Cerebellar nuclear complex (tissue), 1 donor: ENCODE measurements around the gene GOLPH3.

Experiments
- DNase-seq, 2 experiments: peaks; one replicate each; lab custom pipeline; 2025; lab: John Stamatoyannopoulos, UW

GOLPH3 gene

GRCh38 chr5:32170303-32171151 is 3.6 kb downstream of the GOLPH3 start:
- no peak for DNase-seq

- no peak for DNase-seq
Observed at GRCh38 chr5:32168460-32169033, 5.6 kb downstream of the GOLPH3 start.

GRCh38 chr5:32165597-32165996 is 8.5 kb downstream of the GOLPH3 start:
- no peak for DNase-seq

GRCh38 chr5:32163785-32164184 is 10.3 kb downstream of the GOLPH3 start:
- DNase-seq = no peak

GRCh38 chr5:32163053-32163452 is 11.1 kb downstream of the GOLPH3 start:
- no peak for DNase-seq

GRCh38 chr5:32160228-32160627 is 13.9 kb downstream of the GOLPH3 start:
- no peak for DNase-seq

GRCh38 chr5:32159328-32160072 is 14.6 kb downstream of the GOLPH3 start:
- DNase-seq = no peak

- no peak for DNase-seq
Observed at GRCh38 chr5:32158679-32158975, 15.5 kb downstream of the GOLPH3 start.

- DNase-seq = no peak
Observed at GRCh38 chr5:32157078-32157477, 17.0 kb downstream of the GOLPH3 start.

GRCh38 chr5:32156635-32157034 is 17.5 kb downstream of the GOLPH3 start:
- DNase-seq = no peak

GRCh38 chr5:32155211-32155610 is 18.9 kb downstream of the GOLPH3 start:
- no peak for DNase-seq

GRCh38 chr5:32153723-32154122 is 20.4 kb downstream of the GOLPH3 start:
- no peak for DNase-seq

- no peak for DNase-seq
Observed at GRCh38 chr5:32151198-32151597, 22.9 kb downstream of the GOLPH3 start.

GRCh38 chr5:32150366-32150765 is 23.8 kb downstream of the GOLPH3 start:
- DNase-seq = no peak

- no peak for DNase-seq
Observed at GRCh38 chr5:32147959-32148358, 26.2 kb downstream of the GOLPH3 start.

- no peak for DNase-seq
Observed at GRCh38 chr5:32147236-32147635, 26.9 kb downstream of the GOLPH3 start.

- no peak for DNase-seq
Observed at GRCh38 chr5:32145378-32145777, 28.7 kb downstream of the GOLPH3 start.

GRCh38 chr5:32144378-32145207 is 29.5 kb downstream of the GOLPH3 start:
- DNase-seq = no peak

- DNase-seq = no peak
Observed at GRCh38 chr5:32143617-32144377, 30.3 kb downstream of the GOLPH3 start.

GRCh38 chr5:32138839-32139493 is 35.2 kb downstream of the GOLPH3 start:
- DNase-seq = no peak

GRCh38 chr5:32136342-32136741 is 37.8 kb downstream of the GOLPH3 start:
- no peak for DNase-seq
